ENCODE data around the gene CDH23.

DNA sequence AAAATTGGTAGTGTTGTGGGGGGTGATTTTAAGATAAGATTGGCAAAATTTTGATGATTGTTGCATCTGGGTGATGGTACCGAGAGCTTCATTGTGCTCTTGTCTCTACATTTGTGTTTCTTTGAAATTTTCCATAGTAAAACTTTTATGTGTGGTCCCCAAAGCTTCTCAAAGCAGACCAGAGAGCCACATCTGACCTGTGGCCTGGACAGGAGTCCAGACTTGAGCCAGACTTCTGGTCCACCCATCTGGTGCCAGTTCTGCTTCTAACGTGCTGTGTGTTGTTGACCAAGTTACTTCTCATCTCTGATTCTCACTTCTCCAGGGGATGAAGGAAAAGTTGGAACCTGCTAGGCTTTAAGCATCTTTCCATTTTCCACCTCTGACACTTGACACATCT, 202.8 kb downstream of the CDH23 start:
- TF ChIP-seq, protein P1, sequence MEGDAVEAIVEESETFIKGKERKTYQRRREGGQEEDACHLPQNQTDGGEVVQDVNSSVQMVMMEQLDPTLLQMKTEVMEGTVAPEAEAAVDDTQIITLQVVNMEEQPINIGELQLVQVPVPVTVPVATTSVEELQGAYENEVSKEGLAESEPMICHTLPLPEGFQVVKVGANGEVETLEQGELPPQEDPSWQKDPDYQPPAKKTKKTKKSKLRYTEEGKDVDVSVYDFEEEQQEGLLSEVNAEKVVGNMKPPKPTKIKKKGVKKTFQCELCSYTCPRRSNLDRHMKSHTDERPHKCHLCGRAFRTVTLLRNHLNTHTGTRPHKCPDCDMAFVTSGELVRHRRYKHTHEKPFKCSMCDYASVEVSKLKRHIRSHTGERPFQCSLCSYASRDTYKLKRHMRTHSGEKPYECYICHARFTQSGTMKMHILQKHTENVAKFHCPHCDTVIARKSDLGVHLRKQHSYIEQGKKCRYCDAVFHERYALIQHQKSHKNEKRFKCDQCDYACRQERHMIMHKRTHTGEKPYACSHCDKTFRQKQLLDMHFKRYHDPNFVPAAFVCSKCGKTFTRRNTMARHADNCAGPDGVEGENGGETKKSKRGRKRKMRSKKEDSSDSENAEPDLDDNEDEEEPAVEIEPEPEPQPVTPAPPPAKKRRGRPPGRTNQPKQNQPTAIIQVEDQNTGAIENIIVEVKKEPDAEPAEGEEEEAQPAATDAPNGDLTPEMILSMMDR (IDR thresholded peaks at IDR 0.05) = no peak
- no peak for TF ChIP-seq POLR2A (IDR thresholded peaks at IDR 0.05)
- no peak for TF ChIP-seq POLR2AphosphoS5 (IDR thresholded peaks at IDR 0.05)
- no peak for TF ChIP-seq EP300 (IDR thresholded peaks at IDR 0.05)

Data from upper lobe of left lung (tissue), 4 donors.